HTERT RPE-1 (cell line): ENCODE measurements around the gene APRT.

Experiments
- in situ Hi-C: fragments of 300-500 bp; cut with MboI; formaldehyde crosslinking; loops from 4 replicates; pipeline ENCODE4 v1.14.3; 2020; ENCODE audit warnings: low sequenced_read_pairs

The APRT gene

DNA sequence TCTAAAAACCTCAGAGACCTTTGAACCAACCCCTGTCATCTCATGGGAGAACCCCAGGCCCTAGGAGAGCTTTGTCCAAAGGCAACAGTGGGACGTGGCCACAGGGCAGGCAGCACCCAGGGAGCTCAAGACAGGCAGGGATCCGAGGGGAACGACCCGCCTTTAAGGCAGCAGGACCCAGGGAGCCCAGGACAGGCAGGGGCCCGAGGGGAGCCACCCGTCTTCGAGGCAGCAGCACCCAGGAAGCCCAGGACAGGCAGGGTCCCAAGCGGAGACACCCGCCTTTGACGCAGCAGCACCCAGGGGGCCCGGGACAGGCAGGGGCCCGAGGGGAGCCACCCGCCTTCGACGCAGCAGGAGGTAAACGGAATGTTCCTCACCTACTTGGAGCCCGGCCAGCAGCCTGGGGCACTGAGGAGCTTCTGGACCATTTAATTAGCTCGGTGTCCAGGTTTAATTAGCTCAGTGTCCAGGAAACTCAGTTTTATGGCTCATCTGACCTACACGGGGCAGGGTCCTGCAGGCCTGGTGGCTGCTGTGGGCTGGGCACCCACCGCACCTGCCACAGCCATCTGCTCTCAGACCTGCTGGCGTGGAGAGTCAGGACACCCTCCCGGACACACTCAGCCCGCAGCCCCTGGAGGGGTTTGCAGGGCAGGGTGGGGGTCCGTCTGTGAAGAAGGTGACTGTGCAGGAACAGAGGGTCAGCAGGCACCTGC is 51.1 kb downstream of the APRT start:
- in situ Hi-C loops = no loop called here

DNA sequence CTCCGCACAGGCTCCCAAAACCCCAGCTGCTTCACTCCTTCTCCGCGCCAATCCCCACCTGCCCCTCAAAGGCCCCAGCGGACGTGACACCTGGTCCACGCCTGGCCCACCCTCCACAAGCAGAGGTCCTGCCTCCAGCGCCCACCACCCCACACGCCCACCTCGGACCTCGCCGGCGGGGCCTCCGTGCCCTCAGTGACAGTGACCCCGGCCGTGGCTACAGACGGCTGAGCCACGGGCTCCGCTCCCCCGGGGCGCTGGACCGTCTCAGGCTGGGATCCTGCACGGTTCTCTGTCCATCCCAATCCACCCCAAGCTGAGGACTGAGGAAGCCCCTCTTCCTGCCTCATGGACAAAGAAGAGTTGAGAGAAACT is 51.8 kb downstream of the APRT start:
- in situ Hi-C loops = no loop called here
